Dedifferentiated amniotic fluid mesenchymal stem cell (primary cell): ENCODE results near the gene PAX2.

ENCODE experiments used
- DNase-seq: peaks from one replicate; pipeline ENCODE4 v3.0.0-alpha.2; 2016; ENCODE audit errors: extremely low spot score

Gene PAX2

DNA sequence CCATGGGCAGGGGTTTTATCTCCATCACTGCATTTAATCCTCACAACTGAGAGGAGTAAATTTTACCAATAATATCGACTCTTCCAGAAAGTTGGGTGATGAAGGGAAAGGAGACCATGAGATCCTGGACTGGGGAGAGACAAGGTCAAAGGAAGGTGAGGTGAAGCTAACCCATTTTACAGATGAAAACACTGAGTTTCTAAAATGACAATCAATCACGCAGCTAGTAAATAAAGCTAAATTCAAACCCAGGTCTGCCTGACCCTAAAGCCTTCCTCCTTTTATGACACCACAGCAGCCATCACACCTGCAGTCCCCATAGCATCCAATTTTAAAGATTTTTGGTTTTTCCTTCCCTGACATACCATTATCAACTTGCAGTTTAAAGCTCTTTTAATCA, 103.4 kb downstream of the PAX2 start:
- no peak for DNase-seq

DNA sequence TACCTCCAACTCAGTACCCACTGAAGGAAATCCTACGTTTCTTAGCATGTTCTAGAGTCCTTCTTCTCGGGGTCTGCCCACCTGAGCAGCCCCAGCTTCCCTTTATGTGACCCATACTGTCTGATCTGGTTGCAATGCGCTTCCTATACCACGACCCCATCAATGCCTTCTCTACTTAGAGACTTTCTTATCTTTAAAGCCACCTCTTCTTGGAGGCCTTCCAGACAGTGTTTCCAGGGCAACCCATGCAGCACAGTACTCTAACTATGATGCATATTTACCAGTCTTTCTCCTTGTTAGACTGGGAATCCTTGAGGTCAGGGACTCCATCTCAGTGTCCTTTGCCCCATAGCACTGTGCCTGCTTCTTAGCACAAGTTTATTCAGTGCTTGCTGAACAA, 112.9 kb downstream of the PAX2 start:
- DNase-seq, result no peak

DNA sequence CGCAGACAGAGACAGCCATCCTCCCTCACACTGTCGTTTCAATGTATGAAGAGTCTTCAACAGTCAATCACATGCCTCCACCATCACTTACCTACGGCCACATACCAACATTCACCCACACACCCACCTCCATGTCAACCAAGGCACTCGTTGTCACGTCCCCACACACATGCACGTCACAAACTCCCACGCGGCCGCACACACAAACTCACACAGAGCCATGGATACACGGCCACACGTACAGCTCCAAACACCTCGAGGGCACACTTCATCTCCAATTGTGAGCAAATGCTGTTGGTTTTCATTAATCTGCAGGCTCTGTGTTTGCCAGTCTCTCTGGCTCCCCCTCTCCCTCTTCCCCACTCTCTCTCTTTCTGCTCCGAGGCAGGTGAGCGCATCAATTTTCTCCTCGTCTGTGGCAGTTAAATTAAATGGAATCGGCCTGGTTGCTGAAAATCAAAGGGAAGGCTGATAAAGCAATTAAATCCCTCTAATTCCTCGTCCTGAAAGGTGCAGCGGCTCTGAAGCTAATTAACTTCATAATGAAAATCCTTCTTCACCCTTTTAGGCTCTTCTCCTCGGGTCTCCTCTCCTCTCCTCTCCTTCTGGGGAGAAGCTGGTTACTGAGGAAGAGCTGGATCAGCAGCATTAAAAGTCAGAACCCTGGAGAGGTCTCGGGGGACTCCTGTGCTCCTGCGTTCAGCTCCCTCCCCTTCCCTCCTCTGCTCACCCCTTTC, 113.5 kb downstream of the PAX2 start:
- no peak for DNase-seq

DNA sequence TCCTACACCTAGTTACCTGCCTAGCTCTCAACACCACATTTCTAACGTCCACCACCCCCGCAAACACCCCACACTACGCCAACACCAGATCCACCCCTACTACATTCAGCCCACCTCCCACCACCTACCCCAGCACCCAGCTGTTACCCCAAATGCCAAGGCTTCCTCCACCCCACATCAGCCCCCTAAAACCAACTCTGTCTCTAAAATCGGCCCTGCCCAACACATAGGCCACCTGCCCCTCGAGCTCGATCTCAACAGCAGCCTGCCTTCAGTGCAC, 114.0 kb downstream of the PAX2 start:
- DNase-seq, result no peak

DNA sequence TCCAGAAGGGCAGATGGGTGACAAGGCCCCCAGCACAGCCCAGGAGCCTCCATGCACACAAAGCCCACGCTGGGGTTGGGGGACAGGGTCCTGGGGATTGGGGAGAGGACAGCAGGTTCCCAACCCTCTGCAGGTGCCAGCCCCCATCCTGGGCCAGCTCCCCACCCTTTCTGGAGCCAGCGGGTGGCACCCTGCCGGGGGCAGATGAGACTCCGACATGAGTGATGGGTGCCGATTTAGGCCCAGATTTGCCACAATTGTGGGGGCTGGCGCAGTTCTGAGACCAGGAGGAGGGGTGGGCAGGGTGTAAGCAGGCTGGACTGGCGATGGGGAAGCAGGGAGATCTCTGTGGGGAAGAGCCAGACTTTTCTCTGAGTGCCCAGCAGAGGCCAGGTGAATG, 118.1 kb downstream of the PAX2 start:
- no peak for DNase-seq

DNA sequence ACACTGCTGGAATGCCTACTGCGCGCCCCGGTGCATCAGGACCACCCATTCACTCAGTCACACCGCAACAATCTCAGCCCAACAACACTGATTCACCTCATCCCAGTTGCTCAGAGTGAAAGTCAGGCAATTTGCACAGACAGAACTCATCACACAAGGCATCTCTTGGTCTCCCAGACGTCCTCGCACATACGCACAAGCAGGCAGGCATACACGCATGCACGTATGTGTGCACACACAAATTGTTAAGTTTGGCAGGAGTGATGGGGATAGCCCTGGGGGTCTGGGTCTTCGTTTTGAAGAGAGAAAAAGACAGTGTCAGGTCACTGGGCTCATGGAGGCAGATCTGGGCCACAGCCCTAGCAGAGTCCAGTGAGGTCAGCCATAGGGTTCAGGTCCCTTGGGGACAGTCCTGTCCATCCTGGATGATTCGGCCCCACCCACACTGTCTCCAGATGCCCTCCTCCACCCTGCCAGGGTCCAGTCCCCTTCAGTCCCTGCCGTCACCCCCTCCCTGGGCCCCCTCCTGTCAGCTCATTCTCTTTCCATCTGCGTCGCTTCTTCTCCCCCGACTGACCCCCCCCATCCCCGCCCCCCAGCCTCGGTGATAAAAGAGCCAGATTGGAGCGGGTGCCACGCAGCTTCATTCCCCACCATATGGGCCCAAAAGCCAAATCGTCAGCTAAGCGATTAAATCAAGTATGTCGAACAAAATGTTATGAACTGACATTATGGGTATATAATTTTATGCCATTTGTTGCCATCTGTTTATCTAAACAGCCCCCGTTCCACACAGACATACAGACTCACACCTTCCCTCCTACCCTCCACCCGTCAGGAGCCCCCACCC, 118.9 kb downstream of the PAX2 start:
- no peak for DNase-seq

DNA sequence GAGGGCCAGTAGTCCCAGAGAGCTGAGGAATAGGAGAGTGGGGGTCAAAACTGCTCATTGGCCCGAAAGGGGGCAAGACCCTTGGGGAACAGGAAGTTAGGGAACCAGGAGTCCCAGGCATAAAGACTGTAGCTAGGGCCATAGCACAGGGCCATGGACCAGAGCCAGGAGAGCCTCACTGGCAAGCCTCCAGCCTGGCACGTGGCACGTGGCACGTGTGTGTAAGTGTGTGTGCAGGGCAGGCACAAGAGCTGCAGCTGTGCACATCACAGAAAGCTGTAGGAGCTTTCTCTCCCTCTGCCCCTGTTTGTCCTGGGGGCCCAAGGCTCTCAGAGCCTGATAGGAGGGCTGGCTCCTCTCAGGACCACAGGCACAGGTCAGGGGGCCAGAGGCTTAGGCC, 119.6 kb downstream of the PAX2 start:
- DNase-seq, result no peak

DNA sequence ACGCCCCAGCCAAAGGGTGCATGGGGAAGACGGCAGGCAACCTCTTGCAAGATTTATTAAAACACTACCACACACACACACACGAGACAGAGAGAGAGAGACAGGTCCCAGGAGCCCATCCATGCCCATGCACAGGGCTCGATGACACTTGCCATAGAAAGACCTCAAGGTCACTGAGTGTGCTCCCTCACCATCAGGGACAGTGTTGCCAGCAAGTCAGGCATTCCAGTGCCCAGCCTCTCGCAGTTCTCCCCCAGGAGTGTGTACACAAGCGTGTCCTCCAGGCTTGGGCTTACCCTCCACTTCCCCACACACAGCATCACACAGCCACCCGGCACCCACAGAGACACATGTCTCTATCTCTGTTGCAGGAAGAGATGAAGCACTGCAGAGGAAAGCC, 120.6 kb downstream of the PAX2 start:
- DNase-seq, result no peak

DNA sequence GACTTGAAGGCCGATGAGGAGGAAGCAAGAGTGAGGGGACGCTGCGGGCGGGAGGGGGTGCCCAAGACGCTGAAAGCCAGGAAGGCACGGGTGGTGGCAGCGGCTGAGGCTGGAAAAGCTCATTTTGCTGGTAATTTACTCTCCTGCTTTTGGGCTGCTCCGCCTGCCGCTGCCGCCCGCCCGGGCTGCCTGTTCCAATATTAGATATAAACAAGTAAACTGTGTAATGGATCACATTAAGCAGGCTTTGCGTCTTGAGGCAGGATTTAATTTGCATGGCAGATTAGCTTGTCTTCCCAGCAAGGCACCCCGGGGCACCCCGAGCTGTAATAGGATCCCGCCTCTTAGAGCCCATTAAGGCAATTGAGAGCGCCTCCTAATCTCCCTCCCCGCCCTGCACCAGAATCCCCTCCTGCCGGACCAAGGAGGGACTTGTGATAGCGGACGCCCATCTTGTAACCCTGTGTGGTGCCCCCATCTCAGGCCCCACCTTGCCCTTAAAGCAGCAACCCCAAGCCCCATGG, 121.3 kb downstream of the PAX2 start:
- no peak for DNase-seq

DNA sequence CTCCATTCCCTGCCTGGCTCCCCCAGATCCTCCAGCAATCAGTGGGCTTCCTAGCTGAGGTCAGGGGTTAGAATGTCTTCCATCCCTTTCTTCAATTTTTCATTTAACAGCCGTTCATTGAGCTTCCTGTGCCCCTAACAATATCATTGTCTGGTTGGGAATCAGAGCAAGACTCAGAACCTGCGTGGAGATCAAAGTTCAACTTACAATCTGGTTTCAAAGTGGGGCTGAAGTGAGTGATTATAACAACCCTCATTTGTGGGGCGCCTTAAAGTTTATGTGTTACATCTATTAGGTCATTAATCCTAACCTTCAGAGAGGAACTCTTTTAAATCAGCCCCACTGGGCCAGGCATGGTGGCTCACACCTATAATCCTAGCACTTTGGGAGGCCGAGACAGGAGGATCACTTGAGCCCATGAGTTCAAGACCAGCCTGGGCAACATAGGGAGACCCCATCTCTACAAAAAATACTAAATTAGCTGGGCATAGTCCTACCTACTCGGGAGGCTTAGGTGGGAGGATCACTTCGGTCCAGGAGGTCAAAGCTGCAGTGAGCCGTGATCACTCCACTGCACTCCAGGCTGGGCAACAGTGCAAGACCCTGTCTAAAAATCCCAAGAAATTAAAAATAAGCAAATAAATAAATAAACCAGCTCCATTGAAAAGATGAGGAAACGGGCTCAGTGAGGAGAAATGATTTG, 122.0 kb downstream of the PAX2 start:
- no peak for DNase-seq

DNA sequence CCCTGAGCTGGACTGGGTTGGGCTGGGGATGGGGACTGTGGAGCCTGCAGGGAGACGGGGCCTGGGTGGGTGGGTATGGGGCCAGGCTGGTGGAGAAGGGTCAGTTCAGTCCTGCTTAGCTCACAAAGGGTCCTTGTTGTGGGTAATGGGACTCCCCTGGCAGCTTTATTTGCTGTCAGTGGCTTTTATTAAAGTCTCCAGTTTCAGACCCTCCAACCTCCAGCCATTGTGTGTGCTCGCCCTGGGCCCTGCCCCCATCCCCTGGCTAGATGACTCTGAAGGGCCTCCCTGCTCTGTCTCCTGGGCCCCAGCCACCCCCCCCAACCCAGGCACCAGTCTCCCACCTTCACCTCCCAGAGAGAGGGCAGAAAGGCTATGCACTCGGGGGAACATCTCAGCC, 123.0 kb downstream of the PAX2 start:
- no peak for DNase-seq

DNA sequence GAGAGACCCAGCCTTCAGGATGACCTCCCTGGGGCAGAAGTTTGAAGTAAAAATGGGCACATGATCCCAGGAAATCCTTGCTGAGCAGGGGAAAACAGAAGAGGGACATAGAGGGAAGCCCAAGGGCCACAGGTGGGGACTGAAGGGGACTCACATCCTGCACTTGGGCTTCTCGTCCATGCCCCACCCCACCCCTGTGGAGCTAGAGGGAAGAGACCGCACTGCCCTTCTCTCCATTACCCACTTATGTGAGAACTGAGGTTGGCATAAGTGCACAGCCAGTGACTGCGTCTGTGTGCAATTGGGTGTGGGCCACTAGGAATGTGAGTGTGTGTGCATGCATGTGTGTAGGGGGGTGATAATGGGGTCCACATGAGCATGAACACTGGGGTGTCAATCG, 124.0 kb downstream of the PAX2 start:
- DNase-seq, result no peak

DNA sequence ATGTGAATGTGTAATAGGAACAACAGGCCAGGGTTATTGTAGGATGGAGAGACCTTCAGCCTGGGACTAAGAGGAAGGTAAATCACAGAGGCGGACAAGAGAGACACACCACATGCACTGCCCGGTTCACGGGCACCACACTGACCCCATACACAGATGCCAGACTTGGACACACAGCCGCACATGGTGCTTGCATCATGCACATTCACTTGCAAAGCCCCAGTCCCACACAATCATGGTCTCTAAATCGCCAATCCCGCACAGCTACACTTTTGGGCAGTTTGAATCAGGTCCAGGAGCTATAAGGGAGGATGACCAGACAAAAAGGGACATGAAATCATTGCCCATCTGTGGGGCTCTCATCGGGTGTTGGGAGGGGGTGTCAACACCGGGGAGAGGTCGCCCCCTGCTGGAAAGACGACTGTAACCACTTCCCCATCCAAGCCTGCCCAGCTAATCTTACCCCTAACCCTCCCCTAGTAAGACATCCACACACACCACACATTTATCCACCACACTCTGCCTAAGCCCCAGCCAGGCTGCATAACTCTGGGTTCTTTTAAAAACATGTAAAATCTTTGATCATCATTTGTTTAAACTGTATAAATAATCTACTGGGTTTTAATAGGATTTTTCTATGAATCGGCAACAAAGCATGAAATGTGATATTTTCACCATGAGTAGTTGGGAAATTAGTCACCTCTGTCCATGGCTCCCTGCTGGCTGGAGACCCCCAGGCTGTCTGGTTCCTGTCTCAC, 126.8 kb downstream of the PAX2 start:
- no peak for DNase-seq

DNA sequence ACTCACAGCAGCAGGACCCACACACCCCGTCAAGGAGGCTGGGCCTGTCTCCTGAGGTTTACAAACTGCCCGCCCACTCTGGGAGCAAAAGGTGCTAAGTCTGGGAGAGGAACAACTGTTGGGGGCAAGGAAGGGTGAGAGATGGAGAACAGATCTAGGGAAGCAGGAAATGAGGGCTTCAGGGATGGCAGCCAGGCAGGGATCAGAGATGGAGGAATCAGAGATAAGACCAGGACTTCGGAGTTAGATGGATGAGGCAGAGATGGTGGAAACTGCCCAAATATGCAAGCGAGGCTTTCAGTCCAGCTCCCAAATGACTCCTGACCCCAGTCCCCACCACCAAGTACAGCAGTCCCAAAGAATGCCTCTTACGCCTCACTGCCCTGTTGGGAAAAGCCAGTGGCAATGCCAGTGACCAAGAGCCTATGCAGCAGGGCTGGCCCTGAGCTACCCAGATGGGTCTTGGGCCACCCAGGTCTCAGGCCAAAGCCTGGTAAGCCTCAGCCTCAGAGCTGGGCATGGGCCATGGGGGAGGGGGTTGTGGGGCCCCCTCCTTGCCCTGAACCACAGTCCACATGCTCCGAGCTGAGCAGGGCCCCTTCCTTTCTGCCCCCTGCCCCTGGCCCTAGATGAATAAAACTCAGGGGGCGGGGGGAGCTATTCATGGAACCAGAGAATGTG, 127.9 kb downstream of the PAX2 start:
- no peak for DNase-seq

DNA sequence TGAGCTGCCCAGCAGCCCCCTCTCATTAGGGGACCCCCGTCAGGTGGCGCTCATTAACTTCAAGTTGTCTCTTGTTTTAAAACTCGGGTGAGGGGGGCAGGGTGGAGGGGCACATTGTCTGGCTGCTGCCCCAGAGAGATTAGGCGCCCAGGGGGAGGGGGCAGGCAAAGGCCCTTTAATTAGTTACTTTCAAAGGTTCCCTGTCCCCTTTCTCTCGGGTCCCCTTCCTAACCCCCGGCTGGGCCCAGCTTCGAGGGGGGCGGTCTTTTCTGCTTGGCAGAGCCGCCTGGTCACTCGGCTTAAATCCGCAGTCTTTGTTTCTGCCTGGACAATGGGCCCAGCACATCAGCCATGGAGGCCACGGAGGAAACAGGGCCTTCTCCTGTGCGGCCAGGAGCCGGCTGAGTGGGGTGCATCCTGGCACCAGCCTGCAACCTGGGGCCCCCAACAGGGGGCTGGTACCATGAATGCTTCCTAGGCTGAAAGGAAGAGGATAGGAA, 128.5 kb downstream of the PAX2 start:
- no peak for DNase-seq

DNA sequence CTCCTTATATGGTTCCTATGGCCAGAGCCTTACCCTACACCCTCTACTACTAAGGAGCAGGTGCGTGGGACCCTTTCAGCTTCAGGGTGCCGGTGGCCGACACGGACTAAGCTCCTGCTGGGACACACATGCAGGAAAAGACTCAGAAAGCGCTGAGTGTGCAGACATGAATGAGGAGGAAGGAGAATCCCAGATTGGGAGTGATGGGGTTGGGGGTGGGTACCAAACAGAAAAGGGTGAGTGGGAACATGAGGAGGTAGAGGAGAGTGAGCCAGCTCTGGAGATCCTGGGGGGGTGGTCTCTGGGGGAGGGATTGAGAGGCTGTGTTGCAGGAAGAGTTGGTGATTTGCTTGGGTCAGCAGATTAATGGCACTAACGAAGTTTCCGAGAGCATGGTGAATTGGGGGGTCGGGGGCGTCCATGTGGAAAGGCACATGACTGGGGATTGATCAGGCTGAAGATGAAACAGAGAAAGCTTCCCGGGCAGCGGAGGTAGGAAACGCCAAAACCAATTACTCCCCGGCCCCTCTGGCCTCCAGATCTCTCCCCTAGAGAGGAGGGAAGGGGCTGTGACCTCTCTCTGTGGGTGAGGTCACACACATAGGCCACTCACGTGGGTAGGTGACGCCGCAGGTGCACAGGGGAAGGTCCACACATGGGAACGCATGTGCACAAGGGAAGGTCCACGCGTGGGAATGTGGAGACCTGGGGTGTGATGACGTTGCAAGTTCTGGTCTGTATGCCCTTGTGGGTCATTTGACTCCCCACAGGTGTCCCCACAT, 129.5 kb downstream of the PAX2 start:
- no peak for DNase-seq

DNA sequence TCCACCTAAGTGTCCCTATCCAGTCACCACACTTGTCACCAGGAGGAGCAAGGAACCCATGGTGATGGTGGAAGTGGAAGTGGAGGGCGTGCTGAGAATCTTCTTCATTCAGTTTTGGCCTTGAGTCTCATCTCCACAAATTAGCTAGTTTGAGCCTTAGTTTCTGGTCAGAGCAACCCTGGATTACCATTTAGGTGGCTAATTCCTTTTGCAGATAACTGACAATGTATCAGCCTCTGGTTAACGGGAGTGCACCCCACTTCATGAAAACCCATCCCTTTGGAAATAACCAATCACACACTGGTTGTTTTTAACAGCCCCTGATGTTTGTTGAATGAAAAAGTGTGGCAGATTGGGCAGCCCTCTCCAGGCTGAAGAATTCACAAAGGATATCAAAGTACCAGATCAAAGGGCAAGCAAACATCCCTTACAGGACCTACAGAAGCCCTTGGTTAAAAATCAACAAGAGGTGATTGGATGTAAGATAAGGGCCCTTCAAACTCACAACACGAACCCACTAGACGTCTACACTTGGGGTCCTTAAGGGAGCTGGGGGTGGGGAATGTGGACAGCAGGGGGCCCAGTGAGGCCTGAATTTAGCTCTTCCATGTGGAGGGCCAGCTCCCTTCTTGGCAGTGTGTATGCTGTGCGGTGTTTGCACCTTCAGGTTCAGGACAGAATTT, 130.2 kb downstream of the PAX2 start:
- DNase-seq, result no peak

DNA sequence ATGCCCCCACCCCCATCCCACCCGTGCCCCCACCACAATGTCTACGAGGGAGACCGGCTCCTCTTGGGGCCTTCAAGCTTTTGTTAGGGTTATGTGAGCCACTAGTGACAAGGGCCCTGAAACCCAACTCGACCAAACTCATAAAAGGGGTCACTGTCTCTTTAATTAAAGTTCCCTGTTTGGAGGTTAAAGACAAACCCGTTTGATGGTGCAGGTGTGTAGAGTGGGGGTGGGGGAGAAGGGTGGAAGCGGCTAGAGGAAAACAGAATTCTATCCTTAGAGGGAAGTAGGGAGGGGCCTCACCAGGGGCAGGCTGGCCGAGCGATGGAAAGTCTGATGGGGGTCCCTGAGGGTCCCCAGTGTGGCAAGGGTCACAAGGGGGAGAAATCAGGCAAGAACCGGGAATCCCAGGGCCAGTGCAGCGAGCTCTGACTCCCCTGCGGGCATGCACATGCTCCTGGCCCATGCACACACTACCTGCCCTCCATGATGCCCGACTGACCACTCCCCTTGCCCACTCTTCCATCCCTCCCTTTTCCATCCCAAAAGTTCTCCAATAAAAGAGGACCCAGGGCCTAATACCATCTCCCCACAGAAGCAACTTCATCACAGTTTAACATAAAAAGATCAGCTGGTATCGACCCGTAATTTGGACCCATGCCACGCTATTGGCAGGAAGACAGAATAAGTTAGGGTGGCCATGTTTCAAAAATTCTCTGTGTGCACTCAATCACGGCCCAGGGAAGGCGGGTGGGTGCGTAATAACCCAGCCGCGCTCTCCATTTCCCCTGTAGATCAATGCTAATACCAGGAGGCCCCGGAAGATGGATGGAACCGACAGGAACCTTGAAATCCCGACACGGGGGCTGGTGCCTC, 131.4 kb downstream of the PAX2 start:
- DNase-seq, result no peak

DNA sequence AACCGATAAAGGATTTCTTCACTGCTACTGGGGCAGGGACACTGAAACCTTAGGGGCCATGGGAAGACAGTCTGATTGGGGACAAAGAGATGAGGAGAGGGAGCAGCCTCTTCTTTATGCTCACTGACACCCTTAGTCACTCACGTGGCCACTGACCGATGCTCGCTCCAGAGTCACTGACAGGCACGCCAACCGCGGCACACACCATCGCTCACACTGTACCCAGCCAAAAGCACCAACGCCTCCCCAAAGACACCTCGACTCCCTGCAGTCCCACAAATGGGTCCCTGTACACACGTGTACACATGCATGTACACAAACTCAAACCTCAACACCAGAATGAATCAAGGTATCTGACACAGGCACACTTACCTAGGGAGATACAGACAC, 132.1 kb downstream of the PAX2 start:
- DNase-seq, result no peak
